SIG-M5 (cell line): ENCODE measurements around the gene CACNB3.
A peak's percentile ranks its signal among the peaks of the same experiment; 100 is the strongest.
"Not testable (repeated sequence)": the region's sequence is repeated elsewhere in the genome, so short reads cannot be mapped to it uniquely, and the experiment has no call there.

Source experiments
- DNase-seq: peaks from one replicate; lab custom pipeline; 2025; lab: John Stamatoyannopoulos, UW

The CACNB3 gene

GRCh38 chr12:48854932-48855331 is 36.6 kb downstream of the CACNB3 start:
- DNase-seq, result not testable (repeated sequence)

GRCh38 chr12:48856379-48856778 is 38.1 kb downstream of the CACNB3 start:
- no peak for DNase-seq

GRCh38 chr12:48857278-48857994 is 39.1 kb downstream of the CACNB3 start:
- no peak for DNase-seq

GRCh38 chr12:48858043-48858442 is 39.7 kb downstream of the CACNB3 start:
- DNase-seq, result no peak

GRCh38 chr12:48859607-48860006 is 41.3 kb downstream of the CACNB3 start:
- no peak for DNase-seq

- not testable (repeated sequence) for DNase-seq
Measured at GRCh38 chr12:48860236-48860635, 41.9 kb downstream of the CACNB3 start.

GRCh38 chr12:48861111-48861510 is 42.8 kb downstream of the CACNB3 start:
- no peak for DNase-seq

- no peak for DNase-seq
Measured at GRCh38 chr12:48862760-48863159, 44.5 kb downstream of the CACNB3 start.

GRCh38 chr12:48863291-48863690 is 45.0 kb downstream of the CACNB3 start:
- no peak for DNase-seq

- peak; percentile 75 for DNase-seq
Measured at GRCh38 chr12:48865281-48866051, 47.2 kb downstream of the CACNB3 start, which contains the start of gene RND1. Gene RND1 (minus strand): TSS chr12:48865870. CDS start chr12:48865767, 103 bp downstream.

- no peak for DNase-seq
Measured at GRCh38 chr12:48866052-48866711, 47.9 kb downstream of the CACNB3 start.

- DNase-seq, result no peak
Measured at GRCh38 chr12:48868451-48868850, 50.2 kb downstream of the CACNB3 start.

GRCh38 chr12:48869191-48869590 is 50.9 kb downstream of the CACNB3 start:
- no peak for DNase-seq

GRCh38 chr12:48873096-48873495 is 54.8 kb downstream of the CACNB3 start:
- no peak for DNase-seq

GRCh38 chr12:48873534-48873933 is 55.2 kb downstream of the CACNB3 start:
- not testable (repeated sequence) for DNase-seq

- DNase-seq, result no peak
Measured at GRCh38 chr12:48875944-48876515, 57.7 kb downstream of the CACNB3 start.
